Measurements from ENCODE around the gene SPATA31E1.

SPATA31E1 gene

DNA sequence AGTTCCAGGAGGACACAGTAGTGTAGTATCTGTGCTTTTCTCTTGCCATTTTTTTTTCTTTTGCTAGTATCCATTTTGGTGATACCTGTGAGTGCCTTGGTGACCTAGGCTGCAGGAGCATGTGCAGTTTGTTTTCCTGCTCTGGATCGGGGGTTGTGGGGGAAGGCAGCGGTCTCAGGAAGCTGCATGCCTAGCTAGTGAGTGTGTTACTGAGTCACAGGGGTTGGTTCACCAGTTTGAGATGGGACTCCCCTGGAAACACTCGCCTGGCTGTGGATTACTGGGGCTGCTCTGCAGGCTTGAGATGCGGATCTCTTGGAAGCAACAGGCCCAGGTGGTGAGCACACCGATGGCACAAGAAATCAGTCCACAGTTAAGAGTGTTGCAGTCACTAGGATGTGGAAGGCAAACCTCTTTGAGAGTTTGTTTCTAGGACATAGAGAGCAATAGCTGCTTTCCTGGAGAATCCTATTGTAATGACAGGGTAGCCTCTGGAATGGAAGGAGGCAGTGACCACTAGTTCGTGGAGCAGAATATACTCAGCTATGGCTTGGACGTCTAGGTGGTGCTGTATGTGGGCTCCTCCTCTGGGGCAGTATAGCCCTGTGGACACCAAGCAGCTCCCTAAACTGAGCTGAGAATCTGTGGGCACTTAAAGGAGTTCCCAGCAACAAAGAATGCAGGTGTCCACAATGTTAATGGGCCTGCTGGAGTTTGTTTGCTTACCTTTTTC, 20.0 kb upstream of the SPATA31E1 start:
- no CpG with 5 or more reads among the region's 7 CpGs for WGBS, 2 donors (ENCODE audit: extremely low coverage in 2 of 2, insufficient read length in 2 of 2, insufficient replicate concordance in 1 of 2)
- no peaks in the 10 kb centered on the region for H3K27me3 ChIP-seq (ENCODE audit: control insufficient read depth in 3 of 3, insufficient read depth in 3 of 3, low read depth in 1 of 3, low read length in 3 of 3)
- H3K9ac ChIP-seq (ENCODE audit: low read depth, low read length, poor library complexity) = no peak overlapping the region
- no peak overlapping the region for H2BK120ac ChIP-seq (ENCODE audit: low read depth, low read length)
- H3K4me2 ChIP-seq (ENCODE audit: insufficient read depth, low read length, poor library complexity, severe bottlenecking) = no peak overlapping the region
- H2AFZ ChIP-seq (ENCODE audit: low read length) = no peak overlapping the region
- no peak overlapping the region for H3K23ac ChIP-seq (ENCODE audit: low read depth, low read length, poor library complexity)
- H4K91ac ChIP-seq (ENCODE audit: low read depth, low read length, poor library complexity) = no peak overlapping the region
- no peak overlapping the region for H3K18ac ChIP-seq (ENCODE audit: low read length)
- H3K4me3 ChIP-seq (ENCODE audit: low read length in 2 of 2) = no peak overlapping the region
- no peak overlapping the region for H2BK12ac ChIP-seq (ENCODE audit: low read length)
- H2BK15ac ChIP-seq (ENCODE audit: low read length) = no peak overlapping the region
- H3K4ac ChIP-seq (ENCODE audit: low read length) = no peak overlapping the region
- H3K4me1 ChIP-seq (ENCODE audit: control insufficient read depth in 2 of 2, insufficient read depth in 1 of 2, low read depth in 1 of 2, low read length in 2 of 2) = no peaks in the 10 kb centered on the region
- H4K8ac ChIP-seq (ENCODE audit: low read depth, low read length) = no peak overlapping the region
- H3K27ac ChIP-seq (replicated peaks; ENCODE audit: low read length) = no peak overlapping the region
- H2AK5ac ChIP-seq (ENCODE audit: low read depth, low read length) = no peak overlapping the region
- peaks cover 0 to 6% of the 10 kb centered on the region in 2 donors for H3K9me3 ChIP-seq (replicated peaks in 1 of 2; ENCODE audit: control insufficient read depth in 2 of 2, insufficient read depth in 1 of 2, low read depth in 1 of 2, low read length in 2 of 2)
- no peak for DNase-seq (ENCODE audit: low spot score)
- no peak overlapping the region for H3K14ac ChIP-seq (ENCODE audit: low read length)
- H3K36me3 ChIP-seq (replicated peaks in 1 of 2; ENCODE audit: control insufficient read depth in 2 of 2, insufficient read depth in 2 of 2, low read length in 2 of 2) = no peaks in the 10 kb centered on the region
- H2BK5ac ChIP-seq (ENCODE audit: low read length) = no peak overlapping the region
- no peaks in the 10 kb centered on the region for H3K79me1 ChIP-seq (ENCODE audit: low read depth, low read length)

DNA sequence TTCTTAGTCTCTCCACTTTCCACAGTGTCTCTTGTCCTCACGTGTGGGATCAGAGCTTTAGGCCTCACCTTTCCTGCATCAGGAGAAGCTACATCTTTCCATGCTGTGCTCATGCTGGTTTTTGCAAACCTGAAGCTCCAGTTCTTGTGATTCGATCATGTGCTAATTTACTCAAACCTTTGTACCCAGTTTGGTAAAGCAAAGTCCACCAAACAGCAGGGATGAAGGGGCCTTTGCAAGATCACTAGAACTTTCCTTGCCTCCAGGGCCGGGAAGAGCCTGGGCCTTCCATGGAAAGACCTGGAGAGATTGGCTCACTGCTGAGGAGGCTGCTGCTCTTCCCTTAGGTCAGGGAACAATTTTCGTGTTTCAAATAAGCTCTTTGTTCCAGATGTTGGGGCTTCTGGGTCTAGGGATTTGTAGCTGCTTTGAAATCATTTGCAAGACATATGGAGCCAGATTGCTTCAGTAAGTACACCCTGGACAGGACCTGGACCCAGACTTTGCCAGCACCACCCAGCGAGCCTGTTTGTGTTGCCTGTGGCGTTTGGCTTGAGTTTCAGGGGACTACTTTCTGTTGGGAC, 18.7 kb upstream of the SPATA31E1 start:
- no peak overlapping the region for H3K27ac ChIP-seq (replicated peaks; ENCODE audit: low read length)
- H4K91ac ChIP-seq (ENCODE audit: low read depth, low read length, poor library complexity) = no peak overlapping the region
- H2BK15ac ChIP-seq (ENCODE audit: low read length) = no peak overlapping the region
- H3K4me3 ChIP-seq (ENCODE audit: low read length in 2 of 2) = no peak overlapping the region
- H2AFZ ChIP-seq (ENCODE audit: low read length) = no peak overlapping the region
- H3K4me1 ChIP-seq (ENCODE audit: control insufficient read depth in 2 of 2, insufficient read depth in 1 of 2, low read depth in 1 of 2, low read length in 2 of 2) = no peaks in the 10 kb centered on the region
- no peaks in the 10 kb centered on the region for H3K79me1 ChIP-seq (ENCODE audit: low read depth, low read length)
- H3K9ac ChIP-seq (ENCODE audit: low read depth, low read length, poor library complexity) = no peak overlapping the region
- H3K4me2 ChIP-seq (ENCODE audit: insufficient read depth, low read length, poor library complexity, severe bottlenecking) = no peak overlapping the region
- H3K9me3 ChIP-seq (replicated peaks in 1 of 2; ENCODE audit: control insufficient read depth in 2 of 2, insufficient read depth in 1 of 2, low read depth in 1 of 2, low read length in 2 of 2) = peaks cover 0 to 4% of the 10 kb centered on the region in 2 donors
- H3K4ac ChIP-seq (ENCODE audit: low read length) = no peak overlapping the region
- H2BK5ac ChIP-seq (ENCODE audit: low read length) = no peak overlapping the region
- no peak overlapping the region for H2BK120ac ChIP-seq (ENCODE audit: low read depth, low read length)
- H2BK12ac ChIP-seq (ENCODE audit: low read length) = no peak overlapping the region
- no peaks in the 10 kb centered on the region for H3K27me3 ChIP-seq (ENCODE audit: control insufficient read depth in 3 of 3, insufficient read depth in 3 of 3, low read depth in 1 of 3, low read length in 3 of 3)
- H3K36me3 ChIP-seq (replicated peaks in 1 of 2; ENCODE audit: control insufficient read depth in 2 of 2, insufficient read depth in 2 of 2, low read length in 2 of 2) = no peaks in the 10 kb centered on the region
- no peak overlapping the region for H2AK5ac ChIP-seq (ENCODE audit: low read depth, low read length)
- no peak overlapping the region for H3K18ac ChIP-seq (ENCODE audit: low read length)
- no peak overlapping the region for H3K23ac ChIP-seq (ENCODE audit: low read depth, low read length, poor library complexity)
- H3K14ac ChIP-seq (ENCODE audit: low read length) = no peak overlapping the region
- no CpG with 5 or more reads among the region's 6 CpGs for WGBS, 2 donors (ENCODE audit: extremely low coverage in 2 of 2, insufficient read length in 2 of 2, insufficient replicate concordance in 1 of 2)
- no peak overlapping the region for H4K8ac ChIP-seq (ENCODE audit: low read depth, low read length)
- no peak for DNase-seq (ENCODE audit: low spot score)

DNA sequence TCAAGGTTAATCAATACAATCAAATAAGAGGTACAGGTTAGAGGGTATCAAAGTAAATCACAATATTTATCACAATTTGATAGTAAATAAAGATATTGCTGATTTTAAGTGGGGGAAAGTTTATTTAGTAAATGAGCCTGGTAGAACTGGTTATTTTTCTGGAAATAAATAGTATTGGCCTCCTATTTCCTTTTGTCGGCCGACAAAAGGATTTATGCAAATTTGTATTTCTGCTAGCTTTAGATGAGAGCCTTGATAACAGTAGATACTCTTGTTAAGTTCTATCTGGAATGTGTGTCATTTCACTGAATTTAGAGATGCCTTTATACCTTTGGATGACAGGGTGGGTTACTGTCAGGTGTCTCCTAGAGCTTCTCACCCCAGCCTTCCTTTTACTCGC, 17.8 kb upstream of the SPATA31E1 start:
- Histone ChIP-seq H2AFZ (ENCODE audit: low read length) (no peak overlapping the region), H2BK12ac (ENCODE audit: low read length) (no peak overlapping the region), H3K27me3 (ENCODE audit: control insufficient read depth in 3 of 3, insufficient read depth in 3 of 3, low read depth in 1 of 3, low read length in 3 of 3) (peaks cover 0 to 2% (median 0%) of the 10 kb centered on the region in 3 experiments), H3K79me1 (ENCODE audit: low read depth, low read length) (no peaks in the 10 kb centered on the region), H2BK15ac (ENCODE audit: low read length) (no peak overlapping the region), H4K91ac (ENCODE audit: low read depth, low read length, poor library complexity) (no peak overlapping the region), H3K36me3 (replicated peaks in 1 of 2; ENCODE audit: control insufficient read depth in 2 of 2, insufficient read depth in 2 of 2, low read length in 2 of 2) (no peaks in the 10 kb centered on the region), H2AK5ac (ENCODE audit: low read depth, low read length) (no peak overlapping the region), H3K4me1 (ENCODE audit: control insufficient read depth in 2 of 2, insufficient read depth in 1 of 2, low read depth in 1 of 2, low read length in 2 of 2) (no peaks in the 10 kb centered on the region), H3K4ac (ENCODE audit: low read length) (no peak overlapping the region), H3K27ac (replicated peaks; ENCODE audit: low read length) (no peak overlapping the region), H4K8ac (ENCODE audit: low read depth, low read length) (no peak overlapping the region), H2BK120ac (ENCODE audit: low read depth, low read length) (no peak overlapping the region), H3K4me2 (ENCODE audit: insufficient read depth, low read length, poor library complexity, severe bottlenecking) (no peak overlapping the region), H3K14ac (ENCODE audit: low read length) (no peak overlapping the region), H3K4me3 (ENCODE audit: low read length in 2 of 2) (no peak overlapping the region), H3K9me3 (replicated peaks in 1 of 2; ENCODE audit: control insufficient read depth in 2 of 2, insufficient read depth in 1 of 2, low read depth in 1 of 2, low read length in 2 of 2) (no peaks in the 10 kb centered on the region), H2BK5ac (ENCODE audit: low read length) (no peak overlapping the region), H3K23ac (ENCODE audit: low read depth, low read length, poor library complexity) (no peak overlapping the region), H3K9ac (ENCODE audit: low read depth, low read length, poor library complexity) (no peak overlapping the region), H3K18ac (ENCODE audit: low read length) (no peak overlapping the region)
- no peak for DNase-seq (ENCODE audit: low spot score)
- WGBS, 2 donors (ENCODE audit: extremely low coverage in 2 of 2, insufficient read length in 2 of 2, insufficient replicate concordance in 1 of 2) = no CpG with 5 or more reads among the region's 3 CpGs

DNA sequence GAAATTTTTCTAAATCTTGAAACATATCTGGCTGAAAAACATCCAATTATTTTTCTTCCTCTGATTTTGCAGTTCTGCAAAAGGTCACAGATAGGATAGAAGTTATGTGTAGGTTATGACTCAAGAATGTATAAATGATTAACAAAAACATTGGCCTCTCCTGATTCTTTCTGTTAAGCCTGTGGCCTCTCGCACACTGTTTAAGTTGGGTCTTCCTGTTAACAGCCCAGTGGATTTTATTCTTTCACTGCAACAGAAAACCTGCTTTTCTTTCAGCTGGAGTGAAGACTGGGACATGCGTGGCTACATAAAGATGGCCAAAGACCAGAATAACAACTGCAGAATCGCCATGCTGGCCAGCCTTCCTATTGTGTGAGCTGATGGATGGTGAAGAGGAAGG, 17.1 kb upstream of the SPATA31E1 start:
- no peak overlapping the region for H3K14ac ChIP-seq (ENCODE audit: low read length)
- no CpG with 5 or more reads among the region's 3 CpGs for WGBS, 2 donors (ENCODE audit: extremely low coverage in 2 of 2, insufficient read length in 2 of 2, insufficient replicate concordance in 1 of 2)

More for the DNA sequence above, 17.1 kb upstream of the SPATA31E1 start:
- Histone ChIP-seq H3K79me1 (ENCODE audit: low read depth, low read length) (no peaks in the 10 kb centered on the region), H3K9me3 (replicated peaks in 1 of 2; ENCODE audit: control insufficient read depth in 2 of 2, insufficient read depth in 1 of 2, low read depth in 1 of 2, low read length in 2 of 2) (no peaks in the 10 kb centered on the region), H2BK5ac (ENCODE audit: low read length) (no peak overlapping the region), H3K27me3 (ENCODE audit: control insufficient read depth in 3 of 3, insufficient read depth in 3 of 3, low read depth in 1 of 3, low read length in 3 of 3) (peaks cover 0 to 2% (median 0%) of the 10 kb centered on the region in 3 experiments), H3K23ac (ENCODE audit: low read depth, low read length, poor library complexity) (no peak overlapping the region), H2BK15ac (ENCODE audit: low read length) (no peak overlapping the region), H4K91ac (ENCODE audit: low read depth, low read length, poor library complexity) (no peak overlapping the region), H3K4me3 (ENCODE audit: low read length in 2 of 2) (no peak overlapping the region), H2BK120ac (ENCODE audit: low read depth, low read length) (no peak overlapping the region), H3K4me2 (ENCODE audit: insufficient read depth, low read length, poor library complexity, severe bottlenecking) (no peak overlapping the region), H3K27ac (replicated peaks; ENCODE audit: low read length) (no peak overlapping the region), H3K4me1 (ENCODE audit: control insufficient read depth in 2 of 2, insufficient read depth in 1 of 2, low read depth in 1 of 2, low read length in 2 of 2) (no peaks in the 10 kb centered on the region), H3K18ac (ENCODE audit: low read length) (no peak overlapping the region), H2AK5ac (ENCODE audit: low read depth, low read length) (no peak overlapping the region), H3K9ac (ENCODE audit: low read depth, low read length, poor library complexity) (no peak overlapping the region), H2BK12ac (ENCODE audit: low read length) (no peak overlapping the region), H3K36me3 (replicated peaks in 1 of 2; ENCODE audit: control insufficient read depth in 2 of 2, insufficient read depth in 2 of 2, low read length in 2 of 2) (no peaks in the 10 kb centered on the region), H3K4ac (ENCODE audit: low read length) (no peak overlapping the region), H4K8ac (ENCODE audit: low read depth, low read length) (no peak overlapping the region), H2AFZ (ENCODE audit: low read length) (no peak overlapping the region)
- DNase-seq (ENCODE audit: low spot score) = no peak
